Stimulated activated effector memory CD8-positive, alpha-beta T cell treated with anti-CD3 and anti-CD28 coated beads, Interleukin-12 subunit alpha, Interleukin-12 subunit beta, amount 100 ng/mL, for 72 hours (primary cell): ENCODE measurements around the gene PLET1.

Experiments used
- ATAC-seq: fragments of 150-1000 bp; cut with Tn5 transposase; 2 replicates; pipeline ENCODE4 v1.10.0; 2021
- DNase-seq, 2 donors: peaks; one replicate each; pipeline ENCODE4 v3.0.0; 2021 to 2022; ENCODE audit warnings: low spot score in 2 of 2
- H3K27ac Mint-ChIP-seq: one replicate; pipeline ENCODE4 v1.8.0; 2022; ENCODE audit warnings: mild to moderate bottlenecking, mixed read lengths
- H3K36me3 Mint-ChIP-seq: one replicate; pipeline ENCODE4 v1.8.0; 2022; ENCODE audit warnings: mild to moderate bottlenecking, mixed read lengths
- H3K4me1 Mint-ChIP-seq: one replicate; pipeline ENCODE4 v1.8.0; 2022; ENCODE audit warnings: mixed read lengths
- H3K4me3 Mint-ChIP-seq: one replicate; pipeline ENCODE4 v1.8.0; 2022; ENCODE audit warnings: mild to moderate bottlenecking, mixed read lengths
- H3K9me3 Mint-ChIP-seq: one replicate; pipeline ENCODE4 v1.8.0; 2022; ENCODE audit warnings: mixed read lengths

PLET1 gene

DNA sequence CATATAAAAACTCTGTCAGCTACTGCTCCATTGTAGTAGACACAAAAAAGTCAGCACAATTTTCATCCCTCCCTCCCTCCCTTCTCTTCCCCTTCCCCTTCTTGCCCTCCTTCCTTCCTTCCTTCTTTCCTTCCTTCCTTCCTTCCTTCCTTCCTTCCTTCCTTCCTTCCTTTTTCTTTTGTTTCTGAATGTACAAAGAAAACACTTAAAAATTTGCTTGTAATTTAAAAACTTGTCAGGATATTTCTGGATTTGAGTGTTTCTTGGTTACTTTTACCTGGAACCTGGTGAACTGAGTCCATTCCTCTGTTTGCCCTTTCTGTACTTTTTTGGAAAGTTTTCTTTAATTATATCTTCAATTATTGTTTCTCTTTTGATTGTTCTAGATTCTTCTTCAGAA lies 31.5 kb upstream of the PLET1 start:
- H3K4me3 Mint-ChIP-seq: peak overlapping the region; percentile 68
- H3K4me1 Mint-ChIP-seq: peaks cover 9% of the 10 kb centered on the region
- no peaks in the 10 kb centered on the region for H3K9me3 Mint-ChIP-seq
- no peaks in the 10 kb centered on the region for H3K36me3 Mint-ChIP-seq
- no peak for ATAC-seq
- no peak overlapping the region for H3K27ac Mint-ChIP-seq
- DNase-seq: no peak

- ATAC-seq (no peak), DNase-seq (no peak)
- Mint-ChIP-seq H3K36me3 (no peaks in the 10 kb centered on the region), H3K4me1 (peaks cover 5% of the 10 kb centered on the region), H3K4me3 (peak overlapping the region; percentile 68), H3K27ac (no peak overlapping the region), H3K9me3 (no peaks in the 10 kb centered on the region)
Measured at GRCh38 chr11:112291191-112291590, 30.5 kb upstream of the PLET1 start.

DNA sequence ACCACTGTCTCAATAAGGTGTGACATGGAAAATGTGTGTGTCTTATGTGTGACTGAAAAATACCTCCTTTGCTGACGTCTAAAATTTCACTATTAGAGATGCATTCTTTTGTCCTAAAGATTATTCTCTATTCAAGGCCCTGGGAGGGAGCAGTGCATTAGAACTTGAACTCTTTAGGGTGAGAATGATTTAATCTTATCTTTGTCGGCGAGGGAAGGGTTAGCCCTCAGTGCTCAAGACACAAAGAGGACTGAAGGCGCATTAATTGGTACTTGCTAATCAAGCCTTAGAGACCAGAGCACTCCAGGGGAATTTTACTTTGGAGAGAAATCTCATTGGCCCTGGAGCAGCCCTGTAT lies 29.8 kb upstream of the PLET1 start:
- H3K36me3 Mint-ChIP-seq: no peaks in the 10 kb centered on the region
- no peaks in the 10 kb centered on the region for H3K9me3 Mint-ChIP-seq
- DNase-seq (no peak), ATAC-seq (no peak)
- peak overlapping the region; percentile 72 for H3K27ac Mint-ChIP-seq
- peak overlapping the region; percentile 68 for H3K4me3 Mint-ChIP-seq
- H3K4me1 Mint-ChIP-seq: peaks cover 5% of the 10 kb centered on the region

- H3K4me1 Mint-ChIP-seq: peaks cover 5% of the 10 kb centered on the region
- peak overlapping the region; percentile 72 for H3K27ac Mint-ChIP-seq
- DNase-seq: peak; percentile 81 to 89
- H3K36me3 Mint-ChIP-seq: no peaks in the 10 kb centered on the region
- peak overlapping the region; percentile 68 for H3K4me3 Mint-ChIP-seq
- peak; percentile 94 for ATAC-seq
- H3K9me3 Mint-ChIP-seq: no peaks in the 10 kb centered on the region
Measured at GRCh38 chr11:112289588-112290492, 29.2 kb upstream of the PLET1 start.

DNA sequence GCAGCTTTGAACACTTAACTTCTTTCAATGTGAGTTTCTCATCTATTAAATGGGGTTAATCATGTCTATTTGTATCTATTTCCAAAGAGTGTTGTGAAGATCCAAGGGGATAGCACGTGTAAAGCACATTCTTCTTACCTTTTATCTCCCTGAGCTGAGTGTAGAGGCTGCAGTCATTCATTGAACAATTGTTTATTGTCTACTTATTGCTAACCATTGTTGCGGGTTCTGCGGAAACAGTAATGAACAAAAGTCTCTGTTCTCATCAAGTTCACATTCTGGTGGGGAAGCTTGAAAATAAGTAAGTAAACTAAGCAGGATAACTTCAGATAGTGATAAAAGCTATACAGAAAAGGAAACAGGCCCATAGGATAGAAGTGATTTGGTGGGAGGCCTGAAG lies 27.4 kb upstream of the PLET1 start:
- H3K27ac Mint-ChIP-seq: no peak overlapping the region
- no peak overlapping the region for H3K4me3 Mint-ChIP-seq
- ATAC-seq (no peak), DNase-seq (no peak)
- no peaks in the 10 kb centered on the region for H3K9me3 Mint-ChIP-seq
- H3K36me3 Mint-ChIP-seq: no peaks in the 10 kb centered on the region
- H3K4me1 Mint-ChIP-seq: peaks cover 5% of the 10 kb centered on the region

- Mint-ChIP-seq H3K4me3 (no peak overlapping the region), H3K9me3 (no peaks in the 10 kb centered on the region), H3K27ac (no peak overlapping the region), H3K36me3 (no peaks in the 10 kb centered on the region), H3K4me1 (peaks cover 6% of the 10 kb centered on the region)
- ATAC-seq (no peak), DNase-seq (no peak)
Measured at GRCh38 chr11:112285841-112286311, 25.2 kb upstream of the PLET1 start.

DNA sequence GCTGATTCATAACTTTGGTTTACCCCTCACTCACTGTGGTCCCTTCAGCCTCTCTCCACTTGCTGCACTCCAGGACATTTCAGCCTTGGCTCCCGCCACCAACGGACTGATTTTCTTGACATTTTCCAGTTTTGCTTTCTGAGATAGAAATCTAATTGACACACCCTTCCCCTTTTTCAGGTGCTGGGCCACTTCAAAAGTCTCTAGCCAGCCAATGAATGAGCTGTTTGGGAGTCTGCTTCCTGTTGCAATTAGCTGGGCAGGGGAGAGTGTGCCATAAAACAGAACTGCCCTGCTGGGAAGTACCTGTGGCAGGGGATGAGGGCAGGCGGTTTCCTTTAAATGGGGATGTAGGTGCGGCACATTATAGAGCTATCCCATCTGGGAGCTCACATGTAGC lies 21.1 kb upstream of the PLET1 start:
- DNase-seq: no peak
- Mint-ChIP-seq H3K9me3 (no peaks in the 10 kb centered on the region), H3K27ac (peak overlapping the region; percentile 24), H3K4me1 (peaks cover 13% of the 10 kb centered on the region), H3K4me3 (no peak overlapping the region), H3K36me3 (no peaks in the 10 kb centered on the region)
- no peak for ATAC-seq

- Mint-ChIP-seq H3K9me3 (no peaks in the 10 kb centered on the region), H3K36me3 (no peaks in the 10 kb centered on the region), H3K4me3 (peak overlapping the region; percentile 87), H3K27ac (peak overlapping the region; percentile 67), H3K4me1 (peaks cover 13% of the 10 kb centered on the region)
- ATAC-seq (peak; percentile 90), DNase-seq (peak; percentile 50 to 80)
Measured at GRCh38 chr11:112280268-112281126, 19.8 kb upstream of the PLET1 start.

DNA sequence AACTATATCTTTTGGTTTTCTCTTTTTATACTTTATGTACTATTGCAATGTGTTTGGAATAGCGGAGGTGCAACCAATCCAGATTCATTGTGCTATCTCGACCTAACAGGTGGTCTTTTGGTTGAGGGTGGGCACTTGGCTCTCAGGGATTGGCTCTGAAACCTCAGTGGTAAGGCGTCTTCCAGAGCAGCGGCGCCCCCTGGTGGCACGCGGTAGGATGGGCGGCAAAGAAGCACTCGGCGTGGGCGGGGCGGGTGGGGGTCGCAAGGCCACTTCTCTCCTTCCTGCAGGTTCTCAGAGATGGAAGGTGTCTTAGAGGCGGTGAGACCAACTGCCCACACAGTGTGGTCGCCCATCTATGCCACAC lies 19.2 kb upstream of the PLET1 start:
- peaks cover 13% of the 10 kb centered on the region for H3K4me1 Mint-ChIP-seq
- no peaks in the 10 kb centered on the region for H3K36me3 Mint-ChIP-seq
- DNase-seq (peak; percentile 73 to 89), ATAC-seq (peak; percentile 65)
- H3K4me3 Mint-ChIP-seq: peak overlapping the region; percentile 87
- peak overlapping the region; percentile 67 for H3K27ac Mint-ChIP-seq
- no peaks in the 10 kb centered on the region for H3K9me3 Mint-ChIP-seq

DNA sequence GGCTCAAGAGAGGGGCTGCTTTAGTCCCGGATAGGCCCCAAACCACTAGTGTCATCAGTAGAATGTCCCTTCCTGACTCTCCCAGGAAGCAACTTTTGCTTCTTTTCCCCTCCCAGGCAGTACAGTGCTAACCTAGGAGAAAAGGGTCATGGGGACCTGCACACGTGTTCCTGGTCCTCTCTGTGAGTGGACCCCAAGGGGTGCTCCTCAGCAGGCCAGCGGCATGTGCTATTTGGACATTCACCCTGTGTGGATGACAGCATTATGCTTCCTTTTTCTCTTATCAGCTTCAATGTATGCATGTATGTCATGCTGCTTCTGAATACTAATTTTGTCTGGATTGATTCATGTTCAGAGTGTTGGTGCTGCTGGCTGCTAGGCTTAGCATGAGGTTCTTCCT lies 18.1 kb upstream of the PLET1 start:
- Mint-ChIP-seq H3K9me3 (no peaks in the 10 kb centered on the region), H3K27ac (no peak overlapping the region), H3K4me3 (no peak overlapping the region), H3K4me1 (peaks cover 13% of the 10 kb centered on the region), H3K36me3 (no peaks in the 10 kb centered on the region)
- ATAC-seq: no peak
- no peak for DNase-seq

- DNase-seq: no peak
- no peak overlapping the region for H3K4me3 Mint-ChIP-seq
- no peak overlapping the region for H3K27ac Mint-ChIP-seq
Measured at GRCh38 chr11:112277941-112278340, 17.3 kb upstream of the PLET1 start.

DNA sequence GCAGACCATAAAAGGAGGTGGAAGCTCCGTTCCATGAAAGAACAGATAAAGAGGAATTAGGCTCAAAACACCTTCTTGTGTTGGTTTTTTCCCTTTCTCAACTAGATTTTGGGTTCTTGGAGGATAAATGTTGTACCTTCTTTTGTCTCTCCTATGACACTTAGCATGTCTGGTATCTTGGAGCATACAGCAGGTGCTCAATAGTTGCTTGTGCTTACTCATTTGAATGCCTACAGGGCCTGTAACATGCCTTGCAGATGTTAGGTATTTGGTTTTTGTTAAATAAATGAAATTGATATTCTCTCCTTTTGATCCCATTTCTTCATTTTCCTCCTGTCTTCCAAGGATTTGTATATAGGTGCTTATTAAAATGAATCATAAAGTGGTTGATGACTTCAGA lies 16.4 kb upstream of the PLET1 start:
- ATAC-seq: no peak
- H3K36me3 Mint-ChIP-seq: no peaks in the 10 kb centered on the region
- DNase-seq: no peak
- no peaks in the 10 kb centered on the region for H3K9me3 Mint-ChIP-seq
- H3K4me3 Mint-ChIP-seq: no peak overlapping the region
- H3K27ac Mint-ChIP-seq: no peak overlapping the region
- H3K4me1 Mint-ChIP-seq: peaks cover 13% of the 10 kb centered on the region

More at GRCh38 chr11:112277941-112278340, 17.3 kb upstream of the PLET1 start:
- ATAC-seq: no peak
- Mint-ChIP-seq H3K4me1 (peaks cover 13% of the 10 kb centered on the region), H3K36me3 (no peaks in the 10 kb centered on the region), H3K9me3 (no peaks in the 10 kb centered on the region)

DNA sequence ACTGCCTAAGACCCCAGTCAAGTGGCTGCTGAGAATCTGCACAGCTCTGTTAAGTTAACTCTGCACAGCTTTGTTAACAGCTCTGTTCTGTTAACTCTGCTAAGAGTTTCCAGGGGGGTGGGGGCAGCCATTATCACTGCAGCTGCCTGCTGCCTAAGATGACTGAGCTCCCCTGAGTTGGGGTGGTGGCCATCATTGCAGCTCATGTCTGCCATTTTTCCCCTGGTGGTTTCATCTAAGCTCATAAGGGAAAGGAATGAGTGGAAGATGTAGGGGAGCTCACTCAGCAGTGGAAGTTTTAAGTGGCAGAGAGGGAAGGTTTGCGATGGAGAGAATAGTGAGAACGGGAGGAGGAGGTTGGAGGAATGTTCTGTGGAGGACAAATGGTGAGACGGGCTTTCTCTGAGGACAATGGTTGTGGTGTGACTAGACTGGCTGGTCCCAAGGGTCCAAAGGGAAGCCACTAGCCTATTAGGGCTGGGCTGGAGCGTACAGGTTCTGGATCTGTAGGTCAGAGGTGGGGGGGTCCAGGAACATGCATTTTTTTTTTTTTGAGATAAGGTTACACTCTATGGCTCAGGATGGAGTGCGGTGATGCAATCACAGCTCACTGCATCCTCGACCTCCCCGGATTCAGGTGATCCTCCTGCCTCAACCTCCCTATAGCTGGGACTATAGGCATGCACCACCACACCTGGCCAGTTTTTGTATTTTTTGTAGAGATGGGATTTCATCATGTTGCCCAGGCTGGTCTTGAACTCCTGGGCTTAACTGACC lies 13.5 kb upstream of the PLET1 start:
- Mint-ChIP-seq H3K27ac (no peak overlapping the region), H3K4me1 (no peaks in the 10 kb centered on the region), H3K9me3 (no peaks in the 10 kb centered on the region), H3K36me3 (no peaks in the 10 kb centered on the region), H3K4me3 (no peak overlapping the region)
- no peak for DNase-seq
- no peak for ATAC-seq

DNA sequence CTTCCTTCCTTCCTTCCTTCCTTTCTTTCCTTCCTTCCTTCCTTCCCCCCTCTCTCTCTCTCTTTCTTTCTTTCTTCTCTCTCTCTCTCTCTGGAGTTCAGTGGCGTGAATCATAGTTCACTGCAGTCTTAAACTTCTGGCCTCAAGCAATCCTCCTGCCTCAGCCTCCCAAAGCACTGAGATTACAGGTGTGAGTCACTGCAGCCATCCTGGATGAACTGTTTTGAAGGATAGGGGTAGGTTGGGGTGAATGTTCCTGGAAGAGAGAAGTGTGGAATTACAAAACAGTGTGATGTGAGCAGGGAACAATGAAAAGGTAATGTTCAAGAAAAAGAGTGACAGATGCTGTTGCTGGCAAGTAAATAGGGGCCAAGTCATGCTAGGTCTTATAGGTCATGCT lies 12.4 kb upstream of the PLET1 start:
- Mint-ChIP-seq H3K27ac (no peak overlapping the region), H3K4me1 (no peaks in the 10 kb centered on the region), H3K9me3 (no peaks in the 10 kb centered on the region), H3K4me3 (no peak overlapping the region), H3K36me3 (no peaks in the 10 kb centered on the region)
- no peak for DNase-seq
- ATAC-seq: no peak

DNA sequence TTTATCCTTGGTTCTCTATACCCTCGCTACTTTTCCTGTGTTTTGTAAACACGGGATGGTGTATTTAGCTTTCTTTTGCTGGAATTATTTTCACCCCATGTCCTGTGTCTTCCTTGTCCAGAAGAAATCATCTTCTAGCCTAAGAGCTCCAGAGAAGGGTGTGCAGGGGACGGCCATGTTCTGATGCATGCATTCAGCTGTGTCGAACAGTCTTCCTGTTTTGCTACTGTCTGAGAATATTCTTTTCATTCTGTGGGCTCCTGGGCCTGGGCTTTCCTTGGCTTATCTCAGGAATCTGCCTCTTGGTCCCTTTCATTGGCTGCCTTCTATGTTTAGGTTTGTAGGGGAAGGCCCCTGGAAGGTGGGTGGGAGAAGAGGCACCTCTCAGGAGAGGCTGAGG lies 10.6 kb upstream of the PLET1 start:
- no peak overlapping the region for H3K27ac Mint-ChIP-seq

More for the DNA sequence above, 10.6 kb upstream of the PLET1 start:
- DNase-seq (no peak), ATAC-seq (no peak)
- no peaks in the 10 kb centered on the region for H3K36me3 Mint-ChIP-seq
- no peaks in the 10 kb centered on the region for H3K4me1 Mint-ChIP-seq
- H3K9me3 Mint-ChIP-seq: no peaks in the 10 kb centered on the region
- H3K4me3 Mint-ChIP-seq: no peak overlapping the region
